Neural cell (in vitro differentiated cells): Measurements from ENCODE around the gene STPG3. TPM values are rescaled to one million over a fixed set of nuclear protein-coding genes. Genes with fewer than 3 reads are reported as not detected.

Source experiments
- H2AFZ ChIP-seq: fragments of 200-600, 300-800 bp; sonication (generic), shearing (Covaris generic); 2 replicates; pipeline ENCODE4 v1.6.0; 2014; ENCODE audit warnings: low read depth, mild to moderate bottlenecking, antibody characterized with exemption, low read length, moderate library complexity
- H3F3A ChIP-seq: fragments of 200-600 bp; shearing (Covaris generic); 2 replicates; pipeline ENCODE4 v1.6.1; 2016; ENCODE audit warnings: mild to moderate bottlenecking, moderate library complexity, mixed read lengths, antibody characterized with exemption, low read length; ENCODE audit not compliant: insufficient read depth, poor library complexity, severe bottlenecking
- H3K27ac ChIP-seq: fragments of 200-600, 300-800 bp; sonication (generic), shearing (Covaris generic); 2 replicates; pipeline ENCODE4 v1.5.1; 2014; ENCODE audit warnings: mild to moderate bottlenecking, low read length, moderate library complexity
- H3K27me3 ChIP-seq: fragments of 300-800, 200-600 bp; sonication (generic), shearing (Covaris generic); 2 replicates; pipeline ENCODE4 v1.6.0; 2014; ENCODE audit warnings: mild to moderate bottlenecking, low read depth, low read length, moderate library complexity; ENCODE audit not compliant: insufficient read depth
- H3K36me3 ChIP-seq: fragments of 300-800, 200-600 bp; sonication (generic), shearing (Covaris generic); 2 replicates; pipeline ENCODE4 v1.5.1; 2014; ENCODE audit warnings: mild to moderate bottlenecking, antibody characterized with exemption, low read length, moderate library complexity; ENCODE audit not compliant: insufficient read depth
- H3K4me2 ChIP-seq: fragments of 300-800, 200-600 bp; sonication (generic), shearing (Covaris generic); 2 replicates; pipeline ENCODE4 v1.6.0; 2014; ENCODE audit warnings: mild to moderate bottlenecking, low read length
- H3K4me3 ChIP-seq: fragments of 300-800, 200-600 bp; sonication (generic), shearing (Covaris generic); 2 replicates; pipeline ENCODE4 v1.5.1; 2014; ENCODE audit warnings: mild to moderate bottlenecking, low read length, moderate library complexity
- H3K79me2 ChIP-seq: fragments of 200-600 bp; shearing (Covaris generic); replicated peaks from 2 replicates; pipeline ENCODE4 v1.6.0; 2014; ENCODE audit warnings: mild to moderate bottlenecking, low read length, moderate library complexity; ENCODE audit not compliant: insufficient read depth
- H3K9ac ChIP-seq: fragments of 300-800, 200-600 bp; sonication (generic), shearing (Covaris generic); 2 replicates; pipeline ENCODE4 v1.6.1; 2016; ENCODE audit warnings: mild to moderate bottlenecking, low read length, mixed read lengths
- H3K9me2 ChIP-seq: fragments of 200-600 bp; shearing (Covaris generic); 2 replicates; pipeline ENCODE4 v1.6.1; 2016; ENCODE audit warnings: mild to moderate bottlenecking, low read length, mixed read lengths; ENCODE audit not compliant: insufficient read depth
- H3K9me3 ChIP-seq: fragments of 200-600, 300-800 bp; sonication (generic), shearing (Covaris generic); 2 replicates; pipeline ENCODE4 v1.6.1; 2016; ENCODE audit warnings: mild to moderate bottlenecking, mixed run types, low read length, moderate library complexity, mixed read lengths
- H4K20me1 ChIP-seq: fragments of 200-600 bp; shearing (Covaris generic); 2 replicates; pipeline ENCODE4 v1.6.1; 2016; ENCODE audit warnings: mild to moderate bottlenecking, mixed run types; ENCODE audit not compliant: insufficient read depth
- CTCF ChIP-seq: fragments of 450-650 bp; IDR thresholded peaks from 2 replicates; pipeline ENCODE4 v1.5.1; 2014; ENCODE audit warnings: antibody characterized with exemption, mild to moderate bottlenecking, moderate library complexity; ENCODE audit not compliant: poor library complexity, severe bottlenecking
- EP300 ChIP-seq: fragments of 450-650 bp; conservative IDR thresholded peaks from 2 replicates; pipeline ENCODE4 v1.6.1; 2014; ENCODE audit warnings: antibody characterized with exemption, mild to moderate bottlenecking, moderate library complexity; ENCODE audit not compliant: poor library complexity, severe bottlenecking
- EZH2 ChIP-seq: fragments of 200-600, 300-800 bp; shearing (Covaris generic), sonication (generic); IDR thresholded peaks from 2 replicates; pipeline ENCODE4 v1.6.1; 2014; ENCODE audit warnings: antibody characterized with exemption, low read length, borderline replicate concordance, mild to moderate bottlenecking; ENCODE audit not compliant: insufficient read depth, poor library complexity, severe bottlenecking
- MXI1 ChIP-seq: fragments of 450-650 bp; conservative IDR thresholded peaks from 2 replicates; pipeline ENCODE4 v1.6.1; 2014; ENCODE audit warnings: antibody characterized with exemption, mild to moderate bottlenecking; ENCODE audit not compliant: poor library complexity, severe bottlenecking
- POLR2AphosphoS5 ChIP-seq: IDR thresholded peaks from 2 replicates; pipeline ENCODE4 v1.6.1; 2012
- RAD21 ChIP-seq: fragments of 450-650 bp; conservative IDR thresholded peaks from 2 replicates; pipeline ENCODE4 v1.6.1; 2014; ENCODE audit warnings: antibody characterized with exemption, mild to moderate bottlenecking, moderate library complexity
- REST ChIP-seq: IDR thresholded peaks from 2 replicates; pipeline ENCODE4 v1.6.1; 2012; ENCODE audit warnings: borderline replicate concordance
- SMC3 ChIP-seq: fragments of 450-650 bp; conservative IDR thresholded peaks from 2 replicates; pipeline ENCODE4 v1.6.1; 2014; ENCODE audit warnings: antibody characterized with exemption, mild to moderate bottlenecking, moderate library complexity; ENCODE audit not compliant: poor library complexity
- TAF1 ChIP-seq: IDR thresholded peaks from 2 replicates; pipeline ENCODE4 v1.6.1; 2012; ENCODE audit warnings: low read depth
- polyA plus RNA-seq: library from polyadenylated mRNA; depleted of rRNA; stranded (reverse); fragments of >200 nt; gene quantifications from 2 replicates; pipeline ENCODE4 v1.2.3, GENCODE V29; 2014

The STPG3 gene
- polyA plus RNA-seq, 1 donor from 2014 or later = not detected

DNA sequence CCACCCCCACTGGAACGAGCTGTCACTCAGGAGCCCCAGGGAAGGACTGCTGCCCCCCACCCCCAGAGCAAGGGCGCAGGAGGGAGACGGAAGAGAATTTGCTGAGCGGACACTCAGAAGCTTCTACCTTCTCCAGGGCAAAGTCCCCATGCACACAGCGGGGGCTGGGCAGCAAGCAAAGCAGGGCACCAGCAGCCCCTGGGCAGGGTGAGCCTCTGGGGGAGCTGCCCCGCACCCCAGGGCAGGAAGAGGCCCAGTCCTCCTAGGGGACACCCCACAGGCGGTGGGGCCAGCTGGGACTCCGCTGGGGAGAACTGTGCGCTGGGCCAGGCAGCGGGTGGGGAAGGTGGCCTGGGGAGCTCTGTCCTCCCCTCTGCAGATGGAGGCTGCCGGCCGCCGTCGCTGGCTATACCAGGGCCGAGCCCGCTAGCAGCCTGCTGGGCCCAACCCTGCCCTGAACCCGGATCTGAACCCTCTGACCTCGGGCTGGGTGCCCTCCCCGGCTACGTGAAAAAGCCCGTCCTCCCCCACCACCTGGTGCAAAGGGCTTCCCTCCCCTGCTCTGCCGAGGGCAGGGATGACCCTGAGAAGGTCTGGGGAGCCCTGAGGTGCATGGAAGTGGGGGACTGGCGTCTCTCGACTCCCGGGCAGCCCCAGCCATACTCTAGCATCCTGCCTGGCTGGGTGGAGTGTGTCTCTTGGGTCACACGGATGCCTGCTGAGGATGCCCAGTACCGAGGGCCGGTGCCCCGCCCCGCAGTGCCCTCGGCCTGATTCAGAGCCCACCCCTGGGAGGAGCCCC, 21.0 kb upstream of the STPG3 start:
- TF ChIP-seq EZH2 (no peak), SMC3 (no peak), MXI1 (no peak), CTCF (no peak), POLR2AphosphoS5 (no peak), TAF1 (no peak), REST (no peak), RAD21 (no peak), EP300 (no peak)
- no peaks in the 10 kb centered on the region for H3F3A ChIP-seq
- no peaks in the 10 kb centered on the region for H3K9me2 ChIP-seq
- no peaks in the 10 kb centered on the region for H3K36me3 ChIP-seq
- no peak overlapping the region for H3K27ac ChIP-seq
- H3K4me3 ChIP-seq = no peak overlapping the region
- no peaks in the 10 kb centered on the region for H4K20me1 ChIP-seq
- H3K27me3 ChIP-seq = no peaks in the 10 kb centered on the region
- H3K4me2 ChIP-seq = no peak overlapping the region
- H3K79me2 ChIP-seq = no peaks in the 10 kb centered on the region
- H3K9me3 ChIP-seq = no peaks in the 10 kb centered on the region
- no peak overlapping the region for H3K9ac ChIP-seq
- no peak overlapping the region for H2AFZ ChIP-seq

GRCh38 chr9:137230705-137231371, 20.2 kb upstream of the STPG3 start, which contains the start of gene SLC34A3:
Gene SLC34A3, plus strand, starts transcription at chr9:137230901. Its CDS starts 802 bp downstream, at chr9:137231703.
- H3K9me2 ChIP-seq = no peaks in the 10 kb centered on the region
- H3K4me3 ChIP-seq = no peak within 1 kb of the TSS
- H3K9me3 ChIP-seq = no peaks in the 10 kb centered on the region
- H3K9ac ChIP-seq = no peak within 1 kb of the TSS
- H3K27ac ChIP-seq = no peak within 1 kb of the TSS
- no peaks in the 10 kb centered on the region for H3F3A ChIP-seq
- no peaks in the 10 kb centered on the region for H3K27me3 ChIP-seq
- H3K4me2 ChIP-seq = no peak within 1 kb of the TSS
- no peaks in the 10 kb centered on the region for H3K79me2 ChIP-seq
- no peaks in the 10 kb centered on the region for H4K20me1 ChIP-seq
- no peaks in the 10 kb centered on the region for H3K36me3 ChIP-seq
- H2AFZ ChIP-seq = no peak within 1 kb of the TSS
- TF ChIP-seq SMC3 (no peak), EP300 (no peak), RAD21 (no peak), REST (no peak), MXI1 (no peak), TAF1 (no peak), POLR2AphosphoS5 (no peak), CTCF (no peak), EZH2 (no peak)
